DMS53 treated with DMSO at 0.1 percent for 48 hours (cell line): ENCODE measurements around the gene MYO1B.
A peak's percentile ranks its signal among the peaks of the same experiment; 100 is the strongest.

ENCODE experiments used
- DNase-seq: peaks from one replicate; lab custom pipeline; 2025; ENCODE audit not compliant: unreplicated experiment; lab: John Stamatoyannopoulos, UW

The MYO1B gene

DNA sequence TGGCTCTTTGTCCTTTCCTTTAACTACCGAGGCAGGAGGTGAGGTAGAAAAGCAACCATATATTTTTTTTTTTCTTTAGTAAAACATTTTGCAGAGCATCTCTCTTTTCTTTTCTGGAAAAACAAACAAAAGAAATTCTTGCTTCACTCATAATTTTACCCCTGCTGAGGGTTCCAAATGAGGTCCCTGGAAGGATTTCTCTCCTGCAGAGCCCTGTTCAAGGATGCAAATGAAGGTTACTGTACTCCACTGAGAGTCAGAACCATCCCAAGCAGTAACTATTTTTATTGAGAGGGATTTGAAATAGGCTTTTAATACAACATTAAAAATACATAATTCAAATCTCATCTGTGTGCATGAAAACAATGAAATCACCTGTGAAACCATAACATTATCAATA is 19.5 kb upstream of the MYO1B start:
- no peak for DNase-seq

- no peak for DNase-seq
Measured at GRCh38 chr2:191226196-191226595, 19.0 kb upstream of the MYO1B start.

DNA sequence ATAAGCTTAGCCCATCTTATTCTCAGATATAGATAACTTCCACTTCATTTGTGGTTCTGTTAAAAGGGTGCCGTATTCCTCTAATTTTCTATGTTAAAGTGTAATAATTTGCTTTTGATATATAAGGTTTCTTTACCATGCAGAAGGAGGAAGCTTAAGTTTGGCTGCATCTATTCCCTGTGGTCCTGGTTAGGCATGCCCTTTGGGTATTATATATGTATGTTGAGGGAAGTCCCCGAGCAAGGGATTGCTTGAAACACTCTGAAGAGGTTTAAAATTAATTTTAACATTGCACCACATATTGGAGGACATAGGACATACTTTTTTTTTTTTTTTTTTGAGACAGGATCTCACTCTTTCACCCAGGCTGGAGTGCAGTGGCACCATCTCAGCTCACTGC is 16.9 kb upstream of the MYO1B start:
- no peak for DNase-seq

DNA sequence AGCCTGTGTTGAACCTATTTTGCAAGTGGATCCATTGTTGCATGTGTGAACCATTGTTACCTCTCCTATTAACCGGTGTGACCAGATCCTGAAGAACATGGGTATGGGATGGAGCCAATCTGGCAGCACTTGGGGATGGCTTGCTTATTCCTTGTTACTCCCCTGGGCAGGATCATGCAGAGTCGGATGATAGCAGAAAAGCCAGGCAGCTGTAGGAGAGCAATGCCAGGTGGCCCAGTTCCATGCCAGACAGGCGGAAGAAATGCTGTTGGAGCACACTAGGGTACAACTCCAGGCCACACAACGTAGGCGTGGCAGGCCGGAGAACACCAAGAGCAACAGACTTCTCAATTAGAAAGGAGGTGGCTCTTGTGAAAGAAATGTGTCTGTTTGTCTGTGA is 16.3 kb upstream of the MYO1B start:
- no peak for DNase-seq

DNA sequence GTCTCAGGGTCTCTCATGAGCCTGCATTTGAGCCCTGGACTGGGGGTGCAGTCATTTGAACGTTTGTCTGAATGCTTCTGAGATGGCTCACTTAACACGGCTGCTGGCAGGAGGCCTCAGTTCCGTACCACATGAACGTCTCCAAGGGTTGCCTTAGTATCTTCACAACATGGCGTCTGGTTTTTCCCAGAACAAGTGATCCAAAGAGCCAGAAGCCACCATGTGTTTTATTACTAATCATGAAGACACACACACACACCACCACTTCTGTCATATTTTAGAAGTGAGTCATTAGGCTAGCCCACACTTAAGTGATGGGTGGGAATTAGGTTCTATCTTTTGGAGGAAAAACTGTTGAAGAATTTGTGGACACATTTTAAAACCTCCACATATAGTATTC is 15.0 kb upstream of the MYO1B start:
- no peak for DNase-seq

GRCh38 chr2:191231995-191232394 is 13.2 kb upstream of the MYO1B start:
- no peak for DNase-seq

- no peak for DNase-seq
Measured at GRCh38 chr2:191233533-191233932, 11.7 kb upstream of the MYO1B start.

GRCh38 chr2:191234376-191234775 is 10.8 kb upstream of the MYO1B start:
- DNase-seq: no peak

GRCh38 chr2:191240871-191241270 is 4.3 kb upstream of the MYO1B start:
- no peak for DNase-seq

GRCh38 chr2:191241418-191241817 is 3.8 kb upstream of the MYO1B start:
- no peak for DNase-seq

GRCh38 chr2:191243154-191243553 is 2.0 kb upstream of the MYO1B start:
- no peak for DNase-seq

GRCh38 chr2:191244350-191244749 is 854 bp upstream of the MYO1B start:
- no peak for DNase-seq

DNA sequence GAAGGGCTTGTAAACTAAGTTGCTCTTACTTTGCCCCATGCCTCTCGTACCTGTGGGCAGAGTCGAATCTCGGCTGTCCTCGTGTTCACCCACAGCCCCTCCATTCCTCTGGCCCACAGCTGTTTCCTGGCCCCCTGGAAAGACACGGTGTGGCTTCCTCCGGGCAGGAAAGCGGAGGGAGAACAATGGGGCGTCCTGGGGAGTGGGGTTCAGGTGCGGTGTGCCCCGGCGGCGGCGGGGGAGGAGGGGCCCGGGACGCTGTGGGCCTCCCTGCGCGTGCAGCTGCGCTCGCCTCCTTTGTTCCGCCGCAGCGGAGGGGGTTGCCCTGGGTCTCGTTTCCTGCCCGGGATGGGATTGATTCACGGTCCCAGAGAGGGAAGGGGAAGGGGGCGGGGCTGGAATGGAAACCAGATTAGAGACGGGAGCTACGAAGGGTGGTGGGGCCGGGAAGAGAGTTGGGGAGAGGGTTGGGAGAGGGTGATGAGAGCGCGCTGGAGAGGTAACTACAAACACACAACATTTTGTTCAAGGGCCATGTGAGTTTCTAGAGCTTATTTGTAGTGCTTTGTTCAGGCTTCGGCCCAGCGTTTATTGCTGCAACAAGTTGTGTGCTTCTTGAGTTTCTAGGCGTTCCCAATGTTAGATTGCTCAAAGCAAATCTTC is 796 bp downstream of the MYO1B start:
- peak; percentile 52 for DNase-seq

GRCh38 chr2:191246820-191247380 is 1.7 kb downstream of the MYO1B start:
- DNase-seq: no peak

DNA sequence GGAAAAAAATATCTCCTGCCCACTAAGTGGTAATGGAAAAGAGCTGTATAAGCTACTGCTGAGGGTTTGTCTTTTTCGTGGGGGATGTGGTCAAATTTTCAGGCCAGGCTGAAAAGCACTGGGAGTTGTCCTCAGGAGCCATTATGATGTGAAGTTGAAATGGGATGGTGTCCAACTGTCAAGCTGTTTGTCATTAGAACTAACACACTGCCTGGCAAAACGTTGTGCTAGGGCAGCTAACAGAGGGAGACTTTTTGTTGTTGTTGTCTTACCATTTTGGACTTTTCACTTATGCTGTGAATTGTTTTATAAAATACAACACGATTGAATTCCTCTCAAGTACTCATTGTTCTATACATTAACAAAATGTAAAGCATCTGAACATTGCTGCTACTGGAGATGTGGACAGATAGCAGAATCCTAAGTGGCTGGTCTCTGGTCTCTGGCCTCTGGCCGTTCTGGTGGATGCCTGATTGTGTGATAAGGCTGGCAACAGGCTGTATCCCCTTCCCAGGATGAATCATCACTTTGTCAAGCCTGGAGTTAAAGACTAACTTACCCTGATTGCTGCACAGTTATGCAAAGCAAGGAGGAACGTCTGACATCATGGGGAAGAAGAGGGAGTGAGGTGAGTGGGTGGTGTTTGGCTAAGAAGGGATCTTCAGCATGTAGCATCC is 2.3 kb downstream of the MYO1B start:
- peak; percentile 59 for DNase-seq

GRCh38 chr2:191249156-191249813 is 4.1 kb downstream of the MYO1B start:
- DNase-seq: no peak

DNA sequence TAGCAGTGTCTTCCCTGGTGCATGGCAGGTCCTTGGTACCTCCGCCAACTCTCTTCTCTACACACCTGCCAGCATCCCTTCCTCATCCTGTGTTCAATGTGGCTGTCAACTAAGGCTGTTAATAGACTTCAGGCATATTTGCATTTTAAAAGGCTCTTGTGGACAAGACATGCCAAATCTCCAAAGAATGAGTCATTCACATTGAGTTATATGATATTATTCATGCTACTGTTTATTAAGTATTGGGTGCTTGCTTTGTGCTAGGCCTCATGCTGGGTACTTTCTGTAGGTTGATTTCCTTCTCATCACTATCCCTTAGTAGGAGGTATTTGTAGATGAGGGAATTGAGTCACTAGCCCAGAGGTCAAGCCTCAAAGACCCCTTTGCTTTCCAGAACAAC is 5.2 kb downstream of the MYO1B start:
- no peak for DNase-seq

DNA sequence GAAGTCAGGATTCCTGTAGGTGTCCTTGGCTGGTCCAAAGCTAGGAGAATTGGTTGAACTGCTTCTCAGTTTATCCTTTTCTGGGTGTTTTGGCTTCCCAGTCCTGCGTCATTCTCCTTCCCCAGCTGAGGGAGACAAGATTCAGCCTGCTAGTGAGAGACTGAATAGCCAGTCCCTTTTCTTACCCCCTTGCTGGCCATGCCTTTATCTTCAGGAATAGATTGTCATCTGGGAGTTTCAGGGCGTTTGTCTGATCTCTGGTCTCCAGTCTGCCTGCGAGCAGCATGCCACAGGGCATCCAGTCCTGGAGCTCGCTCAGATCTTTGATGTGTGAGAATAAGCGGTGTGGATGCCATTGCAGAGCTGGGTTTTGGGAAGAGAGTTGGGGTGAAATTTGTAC is 5.8 kb downstream of the MYO1B start:
- DNase-seq: no peak

- no peak for DNase-seq
Measured at GRCh38 chr2:191252699-191253098, 7.5 kb downstream of the MYO1B start.

DNA sequence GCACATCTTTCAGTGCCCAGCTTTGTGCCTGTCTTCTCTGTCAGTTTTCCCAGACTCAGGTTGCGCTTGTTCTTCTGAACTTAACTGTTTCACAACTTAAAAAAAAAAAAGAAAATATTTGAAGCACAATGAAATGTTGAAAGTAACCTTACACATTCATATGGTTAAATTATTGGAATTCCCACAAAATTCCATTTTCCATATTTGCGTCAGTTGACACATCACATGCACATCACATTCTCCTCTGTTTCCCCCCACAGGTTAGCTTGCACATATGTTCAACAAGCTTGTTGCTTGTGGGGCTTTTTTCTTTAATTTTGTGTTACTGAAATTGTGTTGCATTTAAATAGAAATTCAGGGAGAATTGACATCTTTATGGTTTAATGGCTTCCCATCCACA is 8.3 kb downstream of the MYO1B start:
- no peak for DNase-seq

GRCh38 chr2:191255271-191255670 is 10.1 kb downstream of the MYO1B start:
- no peak for DNase-seq

DNA sequence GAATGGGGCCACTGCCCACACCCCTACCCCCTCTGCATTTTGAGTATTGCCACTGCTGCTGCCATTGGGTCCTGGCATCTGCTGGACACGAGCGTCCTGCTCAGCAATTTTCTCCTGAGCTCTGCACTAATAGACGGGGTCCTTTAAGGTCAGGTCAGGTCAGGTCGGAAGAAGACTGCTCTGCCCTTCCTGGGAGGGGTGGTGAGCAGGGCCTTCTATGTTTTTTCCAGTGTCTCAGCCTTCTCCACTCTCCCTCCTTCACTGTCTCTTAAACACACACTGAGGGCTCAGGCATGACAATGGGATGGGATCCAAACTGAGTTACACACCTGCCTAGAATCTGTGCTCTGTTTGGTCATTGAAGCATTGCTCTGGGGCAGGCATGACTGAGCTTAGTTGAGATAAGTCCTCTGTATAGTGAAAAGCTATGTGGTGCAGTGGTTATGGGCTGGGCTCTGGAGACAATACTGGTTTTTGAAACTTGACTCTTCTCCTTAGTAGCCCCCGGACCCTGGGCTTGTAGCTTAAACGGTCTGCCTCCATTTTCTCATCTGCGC is 10.6 kb downstream of the MYO1B start:
- DNase-seq: no peak
